HEK293T (cell line): ENCODE measurements around the gene TRPC4AP.

Experiments used
- L3MBTL2 ChIP-seq: fragments of 450-650 bp; conservative IDR thresholded peaks from 2 replicates; pipeline ENCODE4 v1.6.1; 2016; ENCODE audit warnings: mild to moderate bottlenecking
- NFRKB ChIP-seq: fragments of 450-650 bp; IDR thresholded peaks from 2 replicates; pipeline ENCODE4 v1.6.1; 2016; ENCODE audit warnings: mild to moderate bottlenecking, moderate library complexity

- TF ChIP-seq NFRKB (no peak), L3MBTL2 (no peak)
Observed at GRCh38 chr20:35059612-35060011, 33.0 kb downstream of the TRPC4AP start.
